ENCODE measurements around the gene FTO.

Gene FTO

DNA sequence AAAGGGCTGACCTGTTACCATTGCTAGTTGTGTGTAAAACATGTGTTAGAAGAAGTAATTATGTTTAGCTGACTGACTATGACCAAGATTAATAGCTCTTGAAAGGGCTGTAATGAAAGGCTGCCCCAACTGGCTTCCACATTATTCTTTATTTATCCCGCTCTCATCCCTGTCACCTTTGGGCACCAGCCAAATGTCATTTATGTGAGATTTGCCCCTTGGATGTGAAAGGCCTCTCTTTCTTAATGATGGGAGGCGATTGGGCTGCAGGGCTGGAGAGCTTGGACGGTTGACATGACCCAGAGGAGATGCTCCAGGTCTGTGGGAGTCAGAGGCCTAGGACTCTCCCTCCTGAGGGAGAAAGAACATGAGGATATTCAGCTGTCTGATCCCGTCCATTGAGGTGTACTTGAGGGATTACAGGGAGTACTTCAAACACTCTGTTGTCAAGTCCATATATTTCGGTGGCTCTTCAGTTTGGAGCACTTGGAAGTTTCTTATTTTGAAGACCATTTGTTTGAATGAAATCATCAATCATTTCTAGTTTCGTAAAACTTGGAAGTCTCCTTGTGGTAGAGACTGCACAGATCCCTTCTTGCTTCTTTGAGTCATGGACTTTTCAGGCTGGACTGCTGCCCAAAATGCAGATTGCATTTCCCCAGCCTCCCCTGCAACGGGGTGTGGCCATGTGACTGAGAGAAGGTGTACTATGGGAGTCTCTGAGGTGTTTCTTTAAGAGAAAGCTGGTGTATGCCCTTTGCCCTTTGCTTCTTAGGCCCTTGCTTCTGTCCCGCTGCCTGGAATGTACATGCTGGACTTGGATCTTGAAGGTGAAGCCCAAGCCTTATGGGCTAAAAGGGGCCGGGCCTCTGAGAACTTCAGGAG is 51.3 kb downstream of the FTO start:
- no peak for DNase-seq (ENCODE audit: low spot score)

- no peak for DNase-seq (ENCODE audit: low spot score)
Observed at GRCh38 chr16:53756275-53756996, 52.5 kb downstream of the FTO start.

GRCh38 chr16:53757971-53758609 is 54.1 kb downstream of the FTO start:
- no peak for DNase-seq (ENCODE audit: low spot score)

DNA sequence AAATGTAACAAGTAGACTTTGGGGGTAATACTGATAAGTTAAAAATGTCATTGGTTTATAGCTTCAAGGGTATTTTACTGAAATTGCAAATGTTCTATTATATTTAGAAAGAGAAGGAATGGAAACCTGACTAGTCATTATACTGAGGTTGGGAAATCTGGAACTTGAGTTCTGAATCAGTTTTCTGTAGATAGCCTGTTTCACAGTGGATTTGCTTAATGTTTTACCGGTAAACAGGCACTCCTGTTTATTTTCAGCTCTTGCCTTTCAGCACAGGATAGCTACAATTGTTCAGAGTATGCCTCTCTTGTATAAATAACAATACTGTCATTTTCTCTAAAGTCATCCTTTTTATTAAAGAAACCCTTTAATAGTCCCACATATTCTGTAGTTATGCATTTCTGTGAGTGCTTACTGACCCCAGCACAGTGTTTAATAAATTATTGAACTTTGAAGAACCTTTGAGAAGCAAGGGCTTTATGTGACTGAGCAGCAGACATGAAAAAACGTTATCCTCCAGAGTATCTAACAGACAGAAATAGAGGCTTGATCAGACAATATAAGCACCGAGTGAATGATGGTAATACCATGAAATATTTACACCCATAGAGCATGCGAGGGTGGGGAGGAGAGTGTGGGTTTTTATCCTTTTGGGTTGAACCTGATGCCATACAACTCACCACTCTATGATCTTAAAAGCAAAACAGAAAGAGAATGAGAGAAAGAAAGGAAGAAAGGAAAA is 58.2 kb downstream of the FTO start:
- no peak for DNase-seq (ENCODE audit: low spot score)

DNA sequence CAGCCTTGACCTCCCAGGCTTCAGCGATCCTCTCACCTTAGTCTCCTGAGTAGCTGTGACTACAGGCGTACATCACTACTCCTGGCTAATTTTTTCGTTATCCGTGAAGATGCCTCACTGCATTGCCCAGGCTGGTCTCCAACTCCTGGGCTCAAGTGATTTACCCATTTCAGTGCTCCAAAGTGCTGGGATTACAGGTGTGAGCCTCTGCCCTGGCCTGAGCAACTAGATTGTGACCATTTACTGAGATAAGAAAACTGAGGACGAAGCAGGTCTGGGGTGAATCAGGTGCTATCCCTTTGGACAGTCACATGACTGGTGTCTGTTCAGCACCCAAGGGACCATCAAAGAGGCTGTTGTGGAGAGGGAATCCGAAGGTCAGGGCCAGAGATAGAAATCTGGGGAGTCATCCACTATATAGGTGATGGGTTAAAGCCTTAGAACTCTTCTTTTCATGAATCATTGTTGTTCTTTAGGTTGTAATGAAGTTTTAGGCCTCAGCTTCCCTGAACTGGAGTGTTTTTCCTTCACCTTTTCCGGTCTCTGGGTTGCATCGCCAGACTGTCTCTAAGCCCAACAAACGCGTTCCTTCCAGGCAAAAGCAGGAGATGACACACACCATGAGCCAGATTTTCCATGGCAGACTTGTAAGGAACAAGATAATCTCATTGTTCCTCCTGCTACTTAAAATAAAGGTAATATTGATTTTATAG is 62.5 kb downstream of the FTO start:
- no peak for DNase-seq (ENCODE audit: low spot score)

GRCh38 chr16:53768167-53768566 is 64.2 kb downstream of the FTO start:
- DNase-seq (ENCODE audit: low spot score), result no peak

DNA sequence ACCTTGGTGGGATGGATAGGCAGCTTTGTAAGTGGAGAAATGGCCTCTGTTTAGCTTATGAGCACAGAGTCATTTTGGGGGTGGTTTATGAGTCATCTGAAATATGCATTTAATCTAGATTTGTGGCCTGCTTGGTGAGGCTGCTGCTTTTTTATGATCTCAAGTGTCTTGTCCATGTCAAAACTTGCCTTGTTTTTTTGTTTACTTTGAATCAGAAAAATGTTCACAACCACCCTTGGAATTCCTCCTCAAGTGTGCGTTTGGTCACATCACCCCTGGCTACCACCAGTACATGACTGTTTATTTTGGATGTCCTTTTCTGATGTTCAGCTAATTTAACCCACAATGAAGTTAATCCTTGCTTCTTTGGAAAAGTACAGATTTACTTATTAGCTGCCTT is 64.6 kb downstream of the FTO start:
- no peak for DNase-seq (ENCODE audit: low spot score)

DNA sequence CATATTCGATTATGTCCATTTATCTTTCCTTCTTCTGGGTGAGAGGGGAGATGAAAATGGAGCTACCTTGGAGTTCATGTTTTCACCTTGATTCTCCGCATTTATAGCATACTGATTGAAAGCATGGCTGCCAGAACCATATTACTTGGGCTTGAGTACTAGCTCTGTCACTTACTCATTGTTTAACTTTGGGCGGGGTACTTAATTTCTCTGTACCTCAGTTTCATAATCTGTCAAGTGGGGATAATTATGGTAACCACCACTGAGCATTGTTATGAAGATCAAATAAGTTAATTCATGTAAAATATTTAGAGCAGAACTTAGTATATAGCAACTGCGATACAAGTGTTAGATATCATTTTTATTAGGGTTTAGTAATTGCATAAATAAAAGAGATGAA is 65.2 kb downstream of the FTO start:
- no peak for DNase-seq (ENCODE audit: low spot score)

GRCh38 chr16:53769787-53770186 is 65.8 kb downstream of the FTO start:
- no peak for DNase-seq (ENCODE audit: low spot score)

GRCh38 chr16:53770641-53771040 is 66.7 kb downstream of the FTO start:
- no peak for DNase-seq (ENCODE audit: low spot score)

DNA sequence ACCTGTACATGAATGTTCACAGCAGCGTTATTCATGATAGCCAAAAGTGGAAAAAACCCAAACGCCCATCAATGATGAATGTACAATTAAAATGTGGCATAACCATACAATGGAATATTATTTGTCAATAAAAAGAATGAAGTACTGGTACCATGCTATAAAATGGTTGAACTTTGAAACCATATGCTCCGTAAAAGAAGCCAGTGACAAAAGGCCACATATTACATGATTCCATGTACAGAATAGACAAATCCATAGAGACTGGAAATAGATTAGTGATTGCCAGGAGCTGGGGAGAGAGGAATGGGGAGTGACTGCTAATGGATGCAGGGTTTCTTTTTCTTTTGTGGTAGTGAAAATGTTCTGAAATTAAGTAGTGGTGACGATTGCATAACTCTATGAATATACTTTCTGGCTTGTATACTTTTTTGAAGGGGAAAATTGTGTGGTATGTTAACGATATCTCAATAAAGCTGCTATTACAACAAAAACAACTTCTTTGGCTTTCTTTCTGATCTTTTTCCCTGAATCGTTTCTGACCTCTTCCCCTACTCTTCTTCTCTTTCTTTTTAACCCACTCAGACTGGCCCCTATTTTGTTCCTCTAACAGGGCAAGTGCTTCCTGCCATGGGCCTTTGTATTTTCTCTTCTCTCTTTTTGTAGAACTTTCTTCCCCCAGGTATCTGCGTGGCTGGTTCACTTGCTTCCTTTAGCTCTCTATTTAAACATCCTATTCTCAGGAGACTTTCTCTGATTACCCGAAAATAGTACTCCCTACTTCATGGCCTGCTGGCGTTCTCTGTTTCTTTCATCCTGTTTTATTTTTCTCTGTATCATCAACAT is 67.9 kb downstream of the FTO start:
- no peak for DNase-seq (ENCODE audit: low spot score)

DNA sequence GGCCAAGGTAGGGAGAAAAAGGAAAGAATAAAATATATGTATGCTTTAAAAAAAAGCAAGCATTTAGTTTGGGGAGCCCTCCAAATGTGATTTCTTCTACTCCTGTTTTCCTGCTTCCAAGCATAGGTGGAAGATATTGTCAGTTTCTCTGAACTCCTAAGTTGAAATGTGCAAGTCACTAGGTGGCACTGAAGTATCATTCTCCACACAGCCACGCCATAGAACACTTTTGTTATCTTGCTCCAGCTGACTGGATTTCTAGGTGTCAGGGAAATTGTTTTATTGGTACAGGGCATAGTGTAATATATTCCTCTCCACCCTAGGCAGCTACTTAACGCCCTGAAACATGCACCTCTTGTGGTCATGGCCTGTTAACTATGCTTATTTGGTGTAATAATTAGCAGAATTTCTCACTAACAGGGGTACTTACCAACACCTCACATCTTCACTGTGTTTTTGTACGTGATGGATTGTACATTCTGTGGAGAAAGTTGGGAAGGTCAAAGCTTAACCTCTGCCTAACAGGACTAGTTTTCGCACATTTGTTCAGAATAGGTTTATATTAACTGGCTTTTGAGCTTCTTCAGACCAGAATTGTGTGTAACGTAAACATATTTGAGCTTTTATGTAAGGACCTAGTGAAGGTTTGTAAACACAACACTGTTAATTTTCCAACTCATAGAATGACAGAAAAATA is 69.3 kb downstream of the FTO start:
- DNase-seq (ENCODE audit: low spot score), result peak; percentile 23

GRCh38 chr16:53773881-53774280 is 69.9 kb downstream of the FTO start:
- no peak for DNase-seq (ENCODE audit: low spot score)

- no peak for DNase-seq (ENCODE audit: low spot score)
Observed at GRCh38 chr16:53775106-53775820, 71.3 kb downstream of the FTO start.

GRCh38 chr16:53775821-53776431 is 72.0 kb downstream of the FTO start:
- DNase-seq (ENCODE audit: low spot score), result peak; percentile 20

DNA sequence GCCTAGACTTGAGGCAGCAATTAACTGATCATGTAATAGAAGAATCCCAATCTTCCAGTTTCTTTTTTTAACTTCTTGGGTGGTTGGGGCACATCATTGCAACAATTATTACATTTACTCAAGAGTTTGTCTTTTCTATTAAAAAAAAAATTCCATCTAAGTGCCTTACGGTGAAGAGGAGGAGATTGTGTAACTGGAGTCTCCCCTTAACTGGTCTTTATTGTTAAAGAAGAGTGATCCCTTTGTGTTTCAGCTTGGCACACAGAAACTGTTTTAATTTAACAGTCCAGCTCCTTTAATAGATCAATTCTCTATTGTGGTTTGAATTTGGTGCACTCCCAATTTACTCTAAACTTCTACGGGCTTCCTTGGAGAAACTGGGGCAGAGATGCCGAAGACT is 75.2 kb downstream of the FTO start:
- no peak for DNase-seq (ENCODE audit: low spot score)

- DNase-seq (ENCODE audit: low spot score), result no peak
Observed at GRCh38 chr16:53780051-53780450, 76.1 kb downstream of the FTO start.

- DNase-seq (ENCODE audit: low spot score), result no peak
Observed at GRCh38 chr16:53781023-53781605, 77.2 kb downstream of the FTO start.

GRCh38 chr16:53782148-53782547 is 78.2 kb downstream of the FTO start:
- DNase-seq (ENCODE audit: low spot score), result no peak
